H9 (cell line): ENCODE data around the gene ACAA2. TPM values are rescaled to one million over a fixed set of nuclear protein-coding genes. Genes with fewer than 3 reads are reported as not detected.
A peak's percentile ranks its signal among the peaks of the same experiment; 100 is the strongest.

Source experiments
- DNase-seq: peaks from one replicate; pipeline ENCODE4 v3.0.0-alpha.2; 2017
- H2AFZ ChIP-seq: one replicate; pipeline ENCODE4 v1.6.1; 2013; ENCODE audit warnings: mild to moderate bottlenecking, low read length, control low read depth, moderate library complexity
- H2AK5ac ChIP-seq: 2 replicates; pipeline ENCODE4 v1.6.1; 2013; ENCODE audit warnings: low read length, control low read depth, mixed read lengths; ENCODE audit not compliant: insufficient read length
- H2BK120ac ChIP-seq: one replicate; pipeline ENCODE4 v1.6.1; 2013; ENCODE audit warnings: low read depth, mild to moderate bottlenecking, low read length, control low read depth, inconsistent platforms; ENCODE audit not compliant: poor library complexity, severe bottlenecking
- H2BK12ac ChIP-seq: 2 replicates; pipeline ENCODE4 v1.6.1; 2013; ENCODE audit warnings: low read length, control low read depth, mixed read lengths, low read depth; ENCODE audit not compliant: insufficient read length
- H2BK15ac ChIP-seq: 2 replicates; pipeline ENCODE4 v1.6.1; 2013; ENCODE audit warnings: low read depth, low read length, control low read depth
- H2BK20ac ChIP-seq: one replicate; pipeline ENCODE4 v1.6.1; 2013; ENCODE audit warnings: low read depth, mild to moderate bottlenecking, low read length, control low read depth, inconsistent platforms; ENCODE audit not compliant: poor library complexity, severe bottlenecking
- H2BK5ac ChIP-seq: 2 replicates; pipeline ENCODE4 v1.6.1; 2013; ENCODE audit warnings: low read length, control low read depth, mixed read lengths; ENCODE audit not compliant: insufficient read length
- H3K14ac ChIP-seq: 2 replicates; pipeline ENCODE4 v1.6.1; 2013; ENCODE audit warnings: low read length, control low read depth; ENCODE audit not compliant: insufficient read depth
- H3K18ac ChIP-seq: 2 replicates; pipeline ENCODE4 v1.6.1; 2013; ENCODE audit warnings: low read depth, mild to moderate bottlenecking, mixed read lengths, low read length, control low read depth; ENCODE audit not compliant: insufficient read length
- H3K23ac ChIP-seq: 2 replicates; pipeline ENCODE4 v1.6.1; 2013; ENCODE audit warnings: low read length, control low read depth, mixed read lengths, low read depth; ENCODE audit not compliant: insufficient read length
- H3K23me2 ChIP-seq: 2 replicates; pipeline ENCODE4 v1.6.1; 2013; ENCODE audit warnings: low read depth, mild to moderate bottlenecking, mixed read lengths, low read length, control low read depth; ENCODE audit not compliant: insufficient read length, poor library complexity, severe bottlenecking
- H3K27ac ChIP-seq: 2 replicates; pipeline ENCODE4 v1.5.1; 2013; ENCODE audit warnings: low read length, control low read depth, mixed read lengths, low read depth; ENCODE audit not compliant: insufficient read length
- H3K27me3 ChIP-seq: 2 replicates; pipeline ENCODE4 v1.6.1; 2013; ENCODE audit warnings: low read length, control low read depth, inconsistent platforms; ENCODE audit not compliant: insufficient read depth
- H3K4ac ChIP-seq: 2 replicates; pipeline ENCODE4 v1.6.1; 2013; ENCODE audit warnings: low read depth, mild to moderate bottlenecking, control low read depth, inconsistent platforms, low read length, moderate library complexity
- H3K4me1 ChIP-seq: 2 replicates; pipeline ENCODE4 v1.6.1; 2013; ENCODE audit warnings: low read length, control low read depth, inconsistent platforms; ENCODE audit not compliant: insufficient read depth
- H3K4me2 ChIP-seq: 2 replicates; pipeline ENCODE4 v1.6.1; 2013; ENCODE audit warnings: low read length, control low read depth, mixed read lengths; ENCODE audit not compliant: insufficient read length, insufficient read depth
- H3K56ac ChIP-seq: 2 replicates; pipeline ENCODE4 v1.6.1; 2013; ENCODE audit warnings: low read depth, mild to moderate bottlenecking, mixed read lengths, low read length, control low read depth; ENCODE audit not compliant: insufficient read length
- H3K79me1 ChIP-seq: 2 replicates; pipeline ENCODE4 v1.6.1; 2013; ENCODE audit warnings: low read depth, mild to moderate bottlenecking, moderate library complexity, low read length, control low read depth, inconsistent platforms; ENCODE audit not compliant: insufficient read depth, poor library complexity, severe bottlenecking
- H3K79me2 ChIP-seq: 2 replicates; pipeline ENCODE4 v1.6.1; 2013; ENCODE audit warnings: low read length, control low read depth, inconsistent platforms; ENCODE audit not compliant: insufficient read depth
- H3K9ac ChIP-seq: 2 replicates; pipeline ENCODE4 v1.6.1; 2013; ENCODE audit warnings: low read length, control low read depth, mixed read lengths; ENCODE audit not compliant: insufficient read length; ENCODE audit errors: extremely low read depth
- H3K9me3 ChIP-seq: one replicate; pipeline ENCODE4 v1.6.1; 2013; ENCODE audit warnings: low read depth, low read length, inconsistent platforms; ENCODE audit not compliant: control insufficient read depth
- H3T11ph ChIP-seq: one replicate; pipeline ENCODE4 v1.6.1; 2013; ENCODE audit warnings: mild to moderate bottlenecking, low read length, control low read depth, inconsistent platforms
- H4K20me1 ChIP-seq: one replicate; pipeline ENCODE4 v1.6.1; 2013; ENCODE audit not compliant: control insufficient read depth, insufficient read length, insufficient read depth
- H4K5ac ChIP-seq: 2 replicates; pipeline ENCODE4 v1.6.1; 2013; ENCODE audit warnings: low read depth, mild to moderate bottlenecking, mixed read lengths, low read length, control low read depth; ENCODE audit not compliant: insufficient read length
- H4K8ac ChIP-seq: replicated peaks from 2 replicates; pipeline ENCODE4 v1.6.1; 2013; ENCODE audit warnings: low read length, control low read depth, mixed read lengths, low read depth; ENCODE audit not compliant: insufficient read length
- H4K91ac ChIP-seq: 2 replicates; pipeline ENCODE4 v1.6.1; 2013; ENCODE audit warnings: low read depth, mild to moderate bottlenecking, moderate library complexity, mixed read lengths, low read length, control low read depth; ENCODE audit not compliant: insufficient read length
- H3K27ac Mint-ChIP-seq, 3 experiments: 2 replicates in 2 of 3; 3 replicates in 1 of 3; pipeline ENCODE4 v1.8.0; 2020 to 2021; ENCODE audit warnings: mixed read lengths in 3 of 3, mild to moderate bottlenecking in 1 of 3, moderate library complexity in 1 of 3
- H3K27me3 Mint-ChIP-seq: 2 replicates; pipeline ENCODE4 v1.8.0; 2021; ENCODE audit warnings: low read depth, mild to moderate bottlenecking, moderate library complexity, mixed read lengths
- H3K36me3 Mint-ChIP-seq, 3 experiments: 2 replicates in 2 of 3; 3 replicates in 1 of 3; pipeline ENCODE4 v1.8.0; 2020 to 2021; ENCODE audit warnings: low read depth in 3 of 3, mixed read lengths in 3 of 3; ENCODE audit not compliant: insufficient read depth in 1 of 3
- H3K4me1 Mint-ChIP-seq, 2 experiments: 2 replicates each; pipeline ENCODE4 v1.8.0; 2020; ENCODE audit warnings: mixed read lengths in 2 of 2
- H3K4me3 Mint-ChIP-seq, 2 experiments: 2 replicates in 1 of 2; 3 replicates in 1 of 2; pipeline ENCODE4 v1.8.0; 2020 to 2021; ENCODE audit warnings: mild to moderate bottlenecking in 2 of 2, mixed read lengths in 2 of 2, moderate library complexity in 1 of 2
- H3K9me3 Mint-ChIP-seq, 2 experiments: 2 replicates in 1 of 2; 3 replicates in 1 of 2; pipeline ENCODE4 v1.8.0; 2020; ENCODE audit warnings: mild to moderate bottlenecking in 2 of 2, mixed read lengths in 2 of 2, moderate library complexity in 1 of 2
- CTCF ChIP-seq: fragments of 200-600 bp; sonication (generic); conservative IDR thresholded peaks from 3 replicates; pipeline ENCODE4 v1.8.0; 2021; ENCODE audit warnings: antibody characterized with exemption, mild to moderate bottlenecking
- WGBS: extraction: QIAGEN DNeasy Blood & Tissue Kit; methylation state at CpG from one replicate; pipeline ENCODE4 v1.1.7; 2013; ENCODE audit warnings: missing lambda C conversion rate, low lambda C conversion rate, mixed read lengths; ENCODE audit not compliant: insufficient read length; ENCODE audit errors: extremely low coverage; 5-methylcytosine and 5-hydroxymethylcytosine counted together
- total RNA-seq: library from RNA; stranded (reverse); gene quantifications from 2 replicates; pipeline ENCODE4 v1.2.1, GENCODE V29; 2021

ACAA2 gene
- total RNA-seq, 1 experiment from 2014 or later, result 115 TPM

GRCh38 chr18:49739275-49739674, 74.1 kb downstream of the ACAA2 start:
- H3K27ac Mint-ChIP-seq, result peak overlapping the region in 1 of 3 experiments; percentile 37; a peak in 1 of 7 replicates
- Histone ChIP-seq H3K14ac (no peak overlapping the region), H4K8ac (no peak overlapping the region), H3K27ac (no peak overlapping the region), H3K4me1 (no peaks in the 10 kb centered on the region), H3K79me2 (no peaks in the 10 kb centered on the region), H3K9me3 (no peaks in the 10 kb centered on the region), H3K4ac (no peak overlapping the region), H3K23ac (no peak overlapping the region), H4K5ac (no peak overlapping the region), H3T11ph (no peak overlapping the region), H3K18ac (no peak overlapping the region), H2BK20ac (no peak overlapping the region), H2BK5ac (no peak overlapping the region), H3K4me2 (no peak overlapping the region), H2AK5ac (no peak overlapping the region), H2AFZ (no peak overlapping the region), H2BK12ac (no peak overlapping the region), H3K9ac (no peak overlapping the region), H4K20me1 (no peaks in the 10 kb centered on the region), H2BK15ac (no peak overlapping the region), H3K23me2 (no peaks in the 10 kb centered on the region), H2BK120ac (no peak overlapping the region), H4K91ac (no peak overlapping the region), H3K56ac (no peak overlapping the region), H3K79me1 (no peaks in the 10 kb centered on the region), H3K27me3 (no peaks in the 10 kb centered on the region)
- no CpG with 5 or more reads among the region's 4 CpGs for WGBS
- peaks cover 2% of the 10 kb centered on the region for H3K27me3 Mint-ChIP-seq
- no peak overlapping the region for H3K4me3 Mint-ChIP-seq
- H3K36me3 Mint-ChIP-seq, result no peaks in the 10 kb centered on the region
- H3K9me3 Mint-ChIP-seq, result no peaks in the 10 kb centered on the region
- no peak for TF ChIP-seq CTCF
- no peak for DNase-seq
- peaks cover 4 to 5% of the 10 kb centered on the region in 2 experiments; a peak in 2 of 4 replicates for H3K4me1 Mint-ChIP-seq
